Measurements from ENCODE around the gene NPR3. TPM values are rescaled to one million over a fixed set of nuclear protein-coding genes. Genes with fewer than 3 reads are reported as not detected.

NPR3 gene
- total RNA-seq, 1 donor from 2014 or later, result 35.8 TPM

GRCh38 chr5:32834251-32834650 is 123.1 kb downstream of the NPR3 start:
- Histone ChIP-seq H3K27me3 (ENCODE audit: low read depth) (no peaks in the 10 kb centered on the region), H3K4me1 (no peaks in the 10 kb centered on the region), H3K27ac (no peak overlapping the region), H3K36me3 (no peaks in the 10 kb centered on the region), H3K4me3 (no peak overlapping the region), H3K9me3 (no peaks in the 10 kb centered on the region)
- TF ChIP-seq CTCF (IDR thresholded peaks at IDR 0.05), result no peak
- DNase-seq, result no peak
- no peak for ATAC-seq
- intact Hi-C loops (cut with DNase I), result no loop called here

- Histone ChIP-seq H3K4me3 (no peak overlapping the region), H3K27ac (no peak overlapping the region), H3K36me3 (no peaks in the 10 kb centered on the region), H3K27me3 (ENCODE audit: low read depth) (no peaks in the 10 kb centered on the region), H3K4me1 (no peaks in the 10 kb centered on the region), H3K9me3 (no peaks in the 10 kb centered on the region)
- ATAC-seq, result no peak
- TF ChIP-seq CTCF (IDR thresholded peaks at IDR 0.05), result no peak
- DNase-seq, result no peak
- intact Hi-C loops (cut with DNase I), result no loop called here
These were observed 125.1 kb downstream of the NPR3 start for GRCh38 chr5:32836176-32836575.

GRCh38 chr5:32837211-32837610 is 126.1 kb downstream of the NPR3 start:
- intact Hi-C loops (cut with DNase I), result no loop called here
- no peak overlapping the region for H3K4me3 ChIP-seq
- TF ChIP-seq CTCF (IDR thresholded peaks at IDR 0.05), result no peak
- no peak for ATAC-seq
- H3K36me3 ChIP-seq, result no peaks in the 10 kb centered on the region
- no peak for DNase-seq
- H3K4me1 ChIP-seq, result no peaks in the 10 kb centered on the region
- no peak overlapping the region for H3K27ac ChIP-seq
- no peaks in the 10 kb centered on the region for H3K27me3 ChIP-seq (ENCODE audit: low read depth)
- no peaks in the 10 kb centered on the region for H3K9me3 ChIP-seq

GRCh38 chr5:32839106-32839505 is 128.0 kb downstream of the NPR3 start:
- Histone ChIP-seq H3K36me3 (no peaks in the 10 kb centered on the region), H3K27me3 (ENCODE audit: low read depth) (no peaks in the 10 kb centered on the region), H3K9me3 (no peaks in the 10 kb centered on the region), H3K4me1 (no peaks in the 10 kb centered on the region), H3K4me3 (no peak overlapping the region), H3K27ac (no peak overlapping the region)
- DNase-seq (no peak), ATAC-seq (no peak)
- no peak for TF ChIP-seq CTCF (IDR thresholded peaks at IDR 0.05)
- intact Hi-C loops (cut with DNase I), result no loop called here

GRCh38 chr5:32840606-32841005 is 129.5 kb downstream of the NPR3 start:
- H3K36me3 ChIP-seq, result no peaks in the 10 kb centered on the region
- H3K27ac ChIP-seq, result no peak overlapping the region
- intact Hi-C loops (cut with DNase I), result no loop called here
- TF ChIP-seq CTCF (IDR thresholded peaks at IDR 0.05), result no peak
- ATAC-seq (no peak), DNase-seq (no peak)
- no peaks in the 10 kb centered on the region for H3K9me3 ChIP-seq
- no peak overlapping the region for H3K4me3 ChIP-seq
- no peaks in the 10 kb centered on the region for H3K4me1 ChIP-seq
- no peaks in the 10 kb centered on the region for H3K27me3 ChIP-seq (ENCODE audit: low read depth)

Other genes with a start within 250 kb of the NPR3 start
- gene SUB1, start 125.8 kb upstream of the NPR3 start, total RNA-seq, result 119 TPM

All from lower lobe of right lung (tissue), 2 donors.